Calu3 (cell line): ENCODE measurements around the gene CAPNS1. TPM values are rescaled to one million over a fixed set of nuclear protein-coding genes. Genes with fewer than 3 reads are reported as not detected.

ENCODE experiments used
- Bru-seq: library from RNA; stranded (reverse); fragments of 400-500 nt; gene quantifications from one replicate; lab custom pipeline; 2021; lab: Mats Ljungman, UMichigan
- BruChase-seq, 2 experiments: library from RNA; stranded (reverse); fragments of 400-500 nt; gene quantifications; one replicate each; lab custom pipeline; 2021; lab: Mats Ljungman, UMichigan
- BruUV-seq: library from RNA; stranded (reverse); fragments of 400-500 nt; replicated peaks from 2 replicates; lab custom pipeline; 2021; lab: Mats Ljungman, UMichigan
- CTCF ChIA-PET: fragments of 300-600 bp; sonication (Branson Sonifier 250); formaldehyde crosslinking; loops from one replicate; lab custom pipeline; 2022; ENCODE audit warnings: antibody characterized with exemption; lab: Charles Lee
- DNase-seq: peaks from one replicate; pipeline ENCODE4 v3.0.0; 2022
- H3K27ac Mint-ChIP-seq: one replicate; pipeline ENCODE4 v1.8.0; 2022; ENCODE audit warnings: mixed read lengths; ENCODE audit not compliant: unreplicated experiment
- H3K27me3 Mint-ChIP-seq: one replicate; pipeline ENCODE4 v1.8.0; 2022; ENCODE audit warnings: mixed read lengths; ENCODE audit not compliant: unreplicated experiment
- H3K36me3 Mint-ChIP-seq: one replicate; pipeline ENCODE4 v1.8.0; 2022; ENCODE audit warnings: mild to moderate bottlenecking, moderate library complexity, mixed read lengths; ENCODE audit not compliant: insufficient read depth, unreplicated experiment
- H3K4me1 Mint-ChIP-seq: one replicate; pipeline ENCODE4 v1.8.0; 2022; ENCODE audit warnings: mild to moderate bottlenecking, low read depth, mixed read lengths; ENCODE audit not compliant: unreplicated experiment
- H3K4me3 Mint-ChIP-seq: one replicate; pipeline ENCODE4 v1.8.0; 2022; ENCODE audit warnings: mild to moderate bottlenecking, low read depth, moderate library complexity, mixed read lengths; ENCODE audit not compliant: unreplicated experiment
- H3K9me3 Mint-ChIP-seq: one replicate; pipeline ENCODE4 v1.8.0; 2022; ENCODE audit warnings: low read depth, mixed read lengths; ENCODE audit not compliant: unreplicated experiment
- CTCF ChIP-seq: fragments of 200-600 bp; IDR thresholded peaks from one replicate; pipeline ENCODE4 v1.8.0; 2022; ENCODE audit warnings: antibody characterized with exemption; ENCODE audit not compliant: unreplicated experiment
- intact Hi-C: fragments of 100-400 bp; cut with micrococcal nuclease; formaldehyde crosslinking; loops from one replicate; pipeline ENCODE4 v1.10.0; 2022; ENCODE audit not compliant: unreplicated experiment
- long read RNA-seq: library from polyadenylated mRNA; stranded (forward); transcript quantifications from one replicate; pipeline ENCODE4 v2.0.0, GENCODE V29; 2022
- total RNA-seq: library from RNA; stranded (reverse); gene quantifications from 2 replicates; pipeline ENCODE4 v1.2.3, GENCODE V29; 2022

CAPNS1 gene
- 823 and 894 TPM in 2 replicates for total RNA-seq
- Bru-seq, nascent RNA, result percentile 87 among the genes with signal in this experiment
- percentile 94 among the genes with signal in this experiment for BruChase-seq, experiment 1, labeled RNA remaining after a 6-hour chase
- BruChase-seq, experiment 2, labeled RNA remaining after a 2-hour chase, result percentile 89 among the genes with signal in this experiment
- long read RNA-seq, transcript CAPNS1-201 (11 exons, 1,918 nt), result major isoform, 32 of 136 reads
- long read RNA-seq, partial matches to known transcripts, result 85 of 136 reads
- long read RNA-seq, other reads (novel, unspliced or antisense), result 19 of 136 reads

GRCh38 chr19:36139473-36140303 is at the start of gene CAPNS1:
CAPNS1 (plus strand) TSS chr19:36140066; CDS start chr19:36141012, 946 bp downstream.
- Mint-ChIP-seq H3K4me3 (peak within 1 kb of the TSS; percentile 95), H3K9me3 (peaks cover 3% of the 10 kb centered on the region), H3K36me3 (peaks cover 78% of the 10 kb centered on the region), H3K27me3 (no peaks in the 10 kb centered on the region), H3K4me1 (peaks cover 37% of the 10 kb centered on the region), H3K27ac (peak within 1 kb of the TSS; percentile 99)
- peak; percentile 20 for TF ChIP-seq CTCF
- peak; percentile 99 for DNase-seq
- intact Hi-C loops, result no loop called here
- CTCF ChIA-PET, result interaction anchor here (1.5 kb wide), 1 partner anchor 12 kb away, joined by 9 read pairs; no protein-coding TSS in a partner anchor
- no TSS peak for BruUV-seq

DNA sequence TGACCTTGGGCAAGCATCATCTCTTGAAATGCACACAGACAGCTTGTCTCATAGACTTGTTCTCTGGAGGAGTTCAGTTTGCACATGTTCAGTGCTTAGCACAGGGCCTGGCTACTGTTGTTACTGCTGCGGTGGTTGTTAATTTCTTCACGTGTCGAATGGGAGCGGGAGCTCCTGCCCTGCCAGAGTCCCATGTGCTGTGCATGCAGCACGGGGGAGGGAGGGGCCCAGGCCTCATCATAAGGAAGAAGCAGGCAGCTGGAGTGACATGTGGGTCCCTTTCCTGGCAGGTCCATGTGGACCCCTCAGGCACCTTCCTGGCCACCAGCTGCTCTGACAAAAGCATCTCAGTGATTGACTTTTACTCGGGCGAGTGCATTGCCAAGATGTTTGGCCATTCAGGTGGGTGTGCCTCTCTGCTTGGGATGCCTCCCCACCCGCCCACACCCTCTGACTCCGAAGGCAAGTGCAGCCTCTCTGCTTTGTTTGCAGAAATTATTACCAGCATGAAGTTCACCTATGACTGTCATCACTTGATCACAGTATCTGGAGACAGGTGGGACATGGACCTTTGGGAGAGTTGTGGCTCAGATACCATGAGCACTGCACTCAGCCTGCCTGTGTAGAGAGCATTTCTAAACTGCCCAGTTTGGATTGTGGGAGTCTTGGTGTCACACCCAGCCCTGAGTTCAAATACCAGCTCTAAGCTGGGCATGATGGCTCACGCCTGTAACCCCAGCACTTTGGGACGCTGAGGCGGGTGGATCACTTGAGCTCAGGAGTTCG is 48.8 kb upstream of the CAPNS1 start:
- CTCF ChIA-PET, result no interaction called here
- no peaks in the 10 kb centered on the region for H3K9me3 Mint-ChIP-seq

GRCh38 chr19:36092566-36092965 is 47.3 kb upstream of the CAPNS1 start:
- no peaks in the 10 kb centered on the region for H3K27me3 Mint-ChIP-seq
- H3K9me3 Mint-ChIP-seq, result no peaks in the 10 kb centered on the region
- H3K27ac Mint-ChIP-seq, result no peak overlapping the region
- no peak for DNase-seq
- no TSS peak for BruUV-seq
- no peak overlapping the region for H3K4me3 Mint-ChIP-seq
- peaks cover 41% of the 10 kb centered on the region for H3K36me3 Mint-ChIP-seq
- intact Hi-C loops, result no loop called here
- CTCF ChIA-PET, result no interaction called here
- no peak for TF ChIP-seq CTCF
- no peaks in the 10 kb centered on the region for H3K4me1 Mint-ChIP-seq

More for the DNA sequence above, 48.8 kb upstream of the CAPNS1 start:
- H3K27ac Mint-ChIP-seq, result no peak overlapping the region
- no peak for DNase-seq
- TF ChIP-seq CTCF, result no peak
- BruUV-seq, result no TSS peak
- H3K27me3 Mint-ChIP-seq, result no peaks in the 10 kb centered on the region
- H3K36me3 Mint-ChIP-seq, result peaks cover 37% of the 10 kb centered on the region
- intact Hi-C loops, result no loop called here
- H3K4me1 Mint-ChIP-seq, result no peaks in the 10 kb centered on the region
- H3K4me3 Mint-ChIP-seq, result no peak overlapping the region

DNA sequence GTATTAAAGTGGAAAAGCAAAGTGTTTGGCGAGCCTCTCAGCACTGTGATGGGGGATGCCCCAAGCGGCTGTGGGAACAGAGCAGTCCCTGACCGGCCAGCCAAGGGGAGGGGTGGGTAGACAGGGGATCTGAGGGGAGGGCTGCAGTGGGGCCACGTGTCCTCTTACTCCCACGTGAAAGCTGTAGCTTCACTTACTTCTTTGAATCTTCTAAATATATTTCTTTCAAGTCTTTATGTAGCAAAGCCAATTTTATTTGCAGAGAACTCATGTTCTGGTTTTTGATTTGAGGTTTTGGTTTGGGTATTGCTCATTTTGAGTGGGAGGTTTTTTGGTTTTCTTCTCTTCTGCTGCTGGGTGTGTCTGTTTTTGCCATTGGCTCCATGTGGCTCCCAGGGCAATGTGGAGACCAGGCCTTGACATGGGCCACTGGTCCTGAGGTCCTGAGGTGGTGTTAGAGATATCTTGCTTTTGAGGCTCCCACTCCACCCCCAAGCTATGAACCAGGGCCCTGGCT is 46.7 kb upstream of the CAPNS1 start:
- no TSS peak for BruUV-seq
- no peak for TF ChIP-seq CTCF
- H3K9me3 Mint-ChIP-seq, result no peaks in the 10 kb centered on the region
- CTCF ChIA-PET, result no interaction called here
- no peak overlapping the region for H3K4me3 Mint-ChIP-seq
- DNase-seq, result no peak
- no peaks in the 10 kb centered on the region for H3K4me1 Mint-ChIP-seq
- H3K36me3 Mint-ChIP-seq, result peaks cover 45% of the 10 kb centered on the region
- no peak overlapping the region for H3K27ac Mint-ChIP-seq
- intact Hi-C loops, result no loop called here
- H3K27me3 Mint-ChIP-seq, result no peaks in the 10 kb centered on the region
